Fibroblast of pulmonary artery (primary cell): ENCODE measurements around the gene BBS4.

Experiments used
- DNase-seq: peaks from one replicate; pipeline ENCODE4 v3.0.0-alpha.2; 2010; ENCODE audit warnings: low read depth
- H3K4me3 ChIP-seq: replicated peaks from 2 replicates; pipeline ENCODE4 v1.5.1; 2011; ENCODE audit warnings: low read depth, mild to moderate bottlenecking, control low read depth, low read length, moderate library complexity
- TF ChIP-seq, protein P1 (sequence below): IDR thresholded peaks from 2 replicates; pipeline ENCODE4 v1.5.1; 2011; ENCODE audit warnings: mild to moderate bottlenecking, control low read depth, low read length, inconsistent platforms; ENCODE audit errors: missing control alignments

Gene BBS4

DNA sequence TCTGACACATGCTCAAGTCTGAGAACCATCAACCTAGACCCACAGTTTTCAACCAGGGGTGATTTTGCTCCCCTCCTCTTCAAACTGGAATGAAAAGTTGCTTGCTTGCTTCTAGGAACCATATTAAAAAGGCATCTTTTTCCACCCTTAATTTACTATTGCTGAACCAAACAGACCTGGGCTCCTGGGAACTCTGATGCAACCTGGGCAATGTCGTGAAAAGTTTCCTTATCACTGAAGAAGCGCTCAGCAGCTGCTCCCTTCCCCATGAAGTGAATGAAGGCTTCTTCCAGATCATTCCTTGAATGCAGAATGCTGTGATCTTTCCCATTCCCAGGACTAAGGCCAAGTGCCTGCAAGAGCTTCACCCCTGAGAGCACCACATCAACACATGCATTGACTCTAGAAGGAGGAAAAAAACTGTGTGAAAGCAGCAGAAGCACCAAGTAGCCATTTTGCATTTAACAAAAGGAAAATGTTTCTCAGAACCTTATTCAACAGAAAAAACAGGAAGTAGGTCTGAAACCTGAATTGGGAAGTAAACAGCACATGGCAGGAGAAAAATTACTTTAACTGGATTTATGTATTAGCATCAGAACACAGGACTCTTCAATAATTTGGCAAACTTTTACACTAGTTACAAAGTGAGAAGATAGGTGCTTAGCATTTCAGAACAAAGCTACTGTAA is 88.8 kb downstream of the BBS4 start:
- H3K4me3 ChIP-seq = no peak overlapping the region
- TF ChIP-seq, protein P1, sequence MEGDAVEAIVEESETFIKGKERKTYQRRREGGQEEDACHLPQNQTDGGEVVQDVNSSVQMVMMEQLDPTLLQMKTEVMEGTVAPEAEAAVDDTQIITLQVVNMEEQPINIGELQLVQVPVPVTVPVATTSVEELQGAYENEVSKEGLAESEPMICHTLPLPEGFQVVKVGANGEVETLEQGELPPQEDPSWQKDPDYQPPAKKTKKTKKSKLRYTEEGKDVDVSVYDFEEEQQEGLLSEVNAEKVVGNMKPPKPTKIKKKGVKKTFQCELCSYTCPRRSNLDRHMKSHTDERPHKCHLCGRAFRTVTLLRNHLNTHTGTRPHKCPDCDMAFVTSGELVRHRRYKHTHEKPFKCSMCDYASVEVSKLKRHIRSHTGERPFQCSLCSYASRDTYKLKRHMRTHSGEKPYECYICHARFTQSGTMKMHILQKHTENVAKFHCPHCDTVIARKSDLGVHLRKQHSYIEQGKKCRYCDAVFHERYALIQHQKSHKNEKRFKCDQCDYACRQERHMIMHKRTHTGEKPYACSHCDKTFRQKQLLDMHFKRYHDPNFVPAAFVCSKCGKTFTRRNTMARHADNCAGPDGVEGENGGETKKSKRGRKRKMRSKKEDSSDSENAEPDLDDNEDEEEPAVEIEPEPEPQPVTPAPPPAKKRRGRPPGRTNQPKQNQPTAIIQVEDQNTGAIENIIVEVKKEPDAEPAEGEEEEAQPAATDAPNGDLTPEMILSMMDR = no peak
- DNase-seq = no peak

GRCh38 chr15:72778796-72779195 is 92.8 kb downstream of the BBS4 start:
- no peak for DNase-seq
- TF ChIP-seq, protein P1 = no peak
- H3K4me3 ChIP-seq = no peak overlapping the region

DNA sequence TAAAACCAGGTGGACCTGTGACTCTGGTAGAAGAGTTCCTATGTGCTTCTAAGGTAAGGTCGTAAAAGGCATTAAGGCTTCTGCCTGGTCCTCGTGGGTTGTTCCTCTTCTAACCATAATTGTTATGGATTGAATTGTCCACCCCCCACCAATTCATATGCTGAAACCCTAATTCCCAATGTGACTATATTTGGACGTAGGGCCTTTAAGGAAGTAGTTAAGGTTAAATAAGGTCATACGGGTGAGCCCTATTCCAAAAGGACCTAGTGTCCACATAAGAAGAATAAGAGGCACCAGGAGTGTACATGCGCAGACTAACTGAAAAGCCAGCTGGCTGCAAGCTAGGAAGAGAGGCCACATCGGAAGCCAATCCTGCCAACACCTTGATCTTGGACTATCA is 95.6 kb downstream of the BBS4 start:
- TF ChIP-seq, protein P1 = no peak
- DNase-seq = no peak

DNA sequence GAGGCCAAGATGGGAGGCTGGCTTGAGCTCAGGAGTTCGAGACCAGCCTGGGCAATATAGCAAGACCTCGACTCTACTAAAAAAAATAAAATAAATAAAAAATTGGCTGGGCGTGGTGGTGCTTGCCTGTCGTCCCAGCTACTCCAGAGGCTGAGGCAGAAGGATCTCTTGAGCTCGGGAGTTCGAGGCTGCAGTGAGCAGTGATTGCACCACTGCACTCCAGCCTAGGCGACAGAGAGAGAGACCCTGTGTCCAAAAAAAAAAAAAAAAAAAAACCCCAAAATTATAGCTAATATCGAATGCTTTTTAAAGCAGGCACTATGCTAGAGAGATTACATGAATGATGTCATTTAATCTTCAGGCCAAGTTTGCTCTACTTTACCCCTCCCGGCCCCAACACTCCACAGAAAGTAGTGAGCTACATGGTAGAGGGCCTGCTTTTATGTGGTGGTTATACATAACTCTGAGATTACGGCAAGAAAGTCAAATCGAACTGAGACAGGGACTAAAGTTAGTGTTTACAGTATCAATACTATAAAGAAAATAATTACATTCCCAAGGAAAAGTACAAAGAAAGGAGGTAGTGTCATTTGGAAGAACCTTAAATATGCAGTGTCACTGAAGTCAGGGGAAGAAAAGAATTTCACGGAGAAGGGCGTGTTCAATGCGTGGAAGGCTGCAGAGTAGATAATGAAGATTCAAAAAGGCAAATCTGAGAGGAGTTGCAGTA is 96.4 kb downstream of the BBS4 start:
- TF ChIP-seq, protein P1 = no peak
- DNase-seq = no peak
- peak overlapping the region; percentile 69 for H3K4me3 ChIP-seq

More for the DNA sequence above, 95.6 kb downstream of the BBS4 start:
- no peak overlapping the region for H3K4me3 ChIP-seq

DNA sequence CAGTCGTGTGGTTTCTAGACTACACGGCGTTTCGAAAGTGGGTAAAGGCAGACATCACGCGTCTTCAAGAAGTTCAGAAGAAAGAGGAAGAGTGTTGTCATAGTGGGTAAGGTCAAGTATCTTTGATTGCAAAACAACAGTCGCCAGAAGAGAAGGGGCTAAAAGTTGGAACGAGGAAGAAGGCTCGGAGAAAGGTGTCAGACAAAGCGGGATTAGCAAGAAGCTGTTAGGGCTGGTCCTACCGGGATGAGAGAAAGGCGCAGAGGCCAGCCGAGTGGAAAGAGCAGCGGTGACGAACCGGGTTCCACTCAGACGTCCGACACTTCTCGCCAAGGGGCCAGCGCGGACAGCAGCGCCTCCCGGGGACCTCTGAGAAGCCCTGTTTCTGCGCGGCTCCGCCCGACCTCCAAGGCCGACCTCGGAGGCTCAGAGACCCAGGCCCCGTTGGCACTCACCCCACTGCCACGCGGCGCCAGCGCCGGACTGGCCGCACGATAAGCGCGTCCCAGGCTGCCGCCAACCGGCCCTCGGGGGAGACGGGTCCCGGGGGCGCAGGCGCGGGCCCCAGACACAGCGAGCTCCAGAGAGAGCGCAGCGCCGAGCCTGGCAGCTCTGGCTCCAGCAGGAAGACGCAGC is 97.1 kb downstream of the BBS4 start:
- TF ChIP-seq, protein P1 = no peak
- peak overlapping the region; percentile 69 for H3K4me3 ChIP-seq
- peak; percentile 30 for DNase-seq

- H3K4me3 ChIP-seq = peak within 1 kb of the TSS; percentile 69
- peak; percentile 92 for DNase-seq
- TF ChIP-seq, protein P1 = peak; percentile 48
Observed at GRCh38 chr15:72783640-72784455, 97.8 kb downstream of the BBS4 start, which contains the start of gene ADPGK. TSS of gene ADPGK (minus strand) at chr15:72783758. CDS start at chr15:72783691, 67 bp downstream.
